Smooth muscle cell (in vitro differentiated cells): ENCODE measurements around the gene SLC5A2. TPM values are rescaled to one million over a fixed set of nuclear protein-coding genes. Genes with fewer than 3 reads are reported as not detected.
"Not testable (repeated sequence)": the region's sequence is repeated elsewhere in the genome, so short reads cannot be mapped to it uniquely, and the experiment has no call there.

Source experiments
- DNase-seq: peaks from one replicate; lab custom pipeline; 2025; ENCODE audit not compliant: unreplicated experiment; lab: John Stamatoyannopoulos, UW
- H2AFZ ChIP-seq: fragments of 200-600 bp; sonication (generic); 2 replicates; pipeline ENCODE4 v1.6.0; 2016; ENCODE audit warnings: antibody characterized with exemption, low read depth, mild to moderate bottlenecking
- H3F3A ChIP-seq: fragments of 200-600 bp; sonication (generic); 2 replicates; pipeline ENCODE4 v1.6.0; 2017; ENCODE audit warnings: antibody characterized with exemption, low read depth
- H3K27ac ChIP-seq: fragments of 200-600 bp; sonication (generic); 2 replicates; pipeline ENCODE4 v1.5.1; 2016; ENCODE audit warnings: low read depth, mild to moderate bottlenecking
- H3K27me3 ChIP-seq: fragments of 200-600 bp; sonication (generic); 2 replicates; pipeline ENCODE4 v1.6.1; 2016; ENCODE audit warnings: low read depth, mild to moderate bottlenecking
- H3K36me3 ChIP-seq: fragments of 200-600 bp; sonication (generic); 2 replicates; pipeline ENCODE4 v1.5.1; 2016; ENCODE audit warnings: low read depth
- H3K4me1 ChIP-seq: fragments of 200-600 bp; sonication (generic); 2 replicates; pipeline ENCODE4 v1.5.1; 2016; ENCODE audit warnings: low read depth
- H3K4me2 ChIP-seq: fragments of 200-600 bp; sonication (generic); 2 replicates; pipeline ENCODE4 v1.6.0; 2016; ENCODE audit warnings: mild to moderate bottlenecking
- H3K4me3 ChIP-seq: fragments of 200-600 bp; sonication (generic); 2 replicates; pipeline ENCODE4 v1.5.1; 2016; ENCODE audit warnings: mild to moderate bottlenecking
- H3K79me2 ChIP-seq: fragments of 200-600 bp; sonication (generic); 2 replicates; pipeline ENCODE4 v1.6.0; 2016; ENCODE audit warnings: low read depth, mild to moderate bottlenecking
- H3K9ac ChIP-seq: fragments of 200-600 bp; sonication (generic); 2 replicates; pipeline ENCODE4 v1.6.0; 2016; ENCODE audit warnings: low read depth
- H3K9me3 ChIP-seq: fragments of 200-600 bp; sonication (generic); replicated peaks from 2 replicates; pipeline ENCODE4 v1.5.1; 2016; ENCODE audit warnings: low read depth
- H4K20me1 ChIP-seq: fragments of 200-600 bp; sonication (generic); 2 replicates; pipeline ENCODE4 v1.6.0; 2016; ENCODE audit warnings: low read depth
- CTCF ChIP-seq: fragments of 200-600 bp; sonication (generic); IDR thresholded peaks from 2 replicates; pipeline ENCODE4 v1.5.1; 2017; ENCODE audit warnings: borderline replicate concordance, mild to moderate bottlenecking, antibody characterized with exemption; ENCODE audit not compliant: insufficient read depth, poor library complexity, severe bottlenecking
- WGBS: methylation state at CpG from one replicate; pipeline ENCODE4 v1.1.7; 2016; ENCODE audit warnings: low lambda C conversion rate; 5-methylcytosine and 5-hydroxymethylcytosine counted together
- polyA plus RNA-seq: library from polyadenylated mRNA; unstranded; fragments of >200 nt; fragmentation: Nextera tagmentation; extraction: Ambion mirVana; gene quantifications from 2 replicates; pipeline ENCODE4 v1.2.1, GENCODE V29; 2016
- total RNA-seq: library from RNA; depleted of rRNA; stranded (reverse); fragments of >200 nt; gene quantifications from 2 replicates; pipeline ENCODE4 v1.2.3, GENCODE V29; 2014

Gene SLC5A2
- total and polyA plus RNA-seq, 2 experiments from 2014 or later = 5.1 TPM; not detected in 1

GRCh38 chr16:31501966-31502348, 19.0 kb downstream of the SLC5A2 start:
- TF ChIP-seq CTCF = no peak
- Histone ChIP-seq H3F3A (no peaks in the 10 kb centered on the region), H3K9me3 (no peaks in the 10 kb centered on the region), H2AFZ (no peak overlapping the region), H3K27me3 (no peaks in the 10 kb centered on the region), H3K79me2 (peaks cover 3% of the 10 kb centered on the region), H3K9ac (no peak overlapping the region), H3K36me3 (no peaks in the 10 kb centered on the region), H3K4me1 (peaks cover 2% of the 10 kb centered on the region), H3K4me2 (no peak overlapping the region), H3K27ac (no peak overlapping the region), H3K4me3 (no peak overlapping the region), H4K20me1 (peaks cover 25% of the 10 kb centered on the region)
- no peak for DNase-seq
- 72% methylated on average over 4 of the region's 4 CpGs for WGBS

DNA sequence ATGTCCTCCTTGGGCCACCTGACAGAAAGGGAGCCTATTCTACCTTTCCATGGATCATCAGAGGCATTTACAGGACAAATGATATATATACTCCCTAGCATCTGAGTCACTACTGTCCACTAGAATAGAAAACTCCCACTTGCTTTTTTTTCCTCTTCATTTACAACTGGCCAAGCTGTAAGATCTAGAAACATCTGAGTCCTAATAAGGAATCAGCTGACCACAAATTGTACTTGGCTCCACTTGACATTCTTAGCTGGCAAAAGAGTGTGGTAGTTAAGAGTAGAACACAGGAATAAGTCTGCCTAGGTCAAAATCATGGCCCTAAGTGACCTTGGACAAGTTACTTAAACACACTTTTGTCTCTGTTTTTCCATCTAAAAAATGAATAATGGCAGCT, 20.1 kb downstream of the SLC5A2 start:
- Histone ChIP-seq H3K4me3 (no peak overlapping the region), H3K9me3 (no peaks in the 10 kb centered on the region), H4K20me1 (peaks cover 25% of the 10 kb centered on the region), H3K27ac (no peak overlapping the region), H3K79me2 (peaks cover 14% of the 10 kb centered on the region), H2AFZ (no peak overlapping the region), H3K9ac (no peak overlapping the region), H3F3A (no peaks in the 10 kb centered on the region), H3K4me1 (peaks cover 8% of the 10 kb centered on the region), H3K36me3 (no peaks in the 10 kb centered on the region), H3K27me3 (no peaks in the 10 kb centered on the region), H3K4me2 (no peak overlapping the region)
- no peak for DNase-seq
- TF ChIP-seq CTCF = no peak

- H2AFZ ChIP-seq, H3K9me3 ChIP-seq, DNase-seq, H3F3A ChIP-seq, H3K4me1 ChIP-seq, H3K4me3 ChIP-seq, H3K36me3 ChIP-seq, H3K9ac ChIP-seq, H3K27me3 ChIP-seq, H3K27ac ChIP-seq, H3K4me2 ChIP-seq: not testable (repeated sequence)
- peaks cover 25% of the 10 kb centered on the region for H4K20me1 ChIP-seq
- WGBS = 96% methylated on average over 8 of the region's 8 CpGs
- peaks cover 19% of the 10 kb centered on the region for H3K79me2 ChIP-seq
These were observed 20.6 kb downstream of the SLC5A2 start for GRCh38 chr16:31503555-31503954.

GRCh38 chr16:31504159-31504558, 21.2 kb downstream of the SLC5A2 start:
- no peak overlapping the region for H3K27ac ChIP-seq
- no peaks in the 10 kb centered on the region for H3K27me3 ChIP-seq
- no peak for DNase-seq
- no peak for TF ChIP-seq CTCF
- H2AFZ ChIP-seq = no peak overlapping the region
- 98% methylated on average over 8 of the region's 8 CpGs for WGBS
- no peak overlapping the region for H3K9ac ChIP-seq
- H4K20me1 ChIP-seq = peaks cover 25% of the 10 kb centered on the region
- no peaks in the 10 kb centered on the region for H3K9me3 ChIP-seq
- H3K4me2 ChIP-seq = no peak overlapping the region
- no peak overlapping the region for H3K4me3 ChIP-seq
- H3F3A ChIP-seq = no peaks in the 10 kb centered on the region
- H3K79me2 ChIP-seq = peaks cover 25% of the 10 kb centered on the region
- no peaks in the 10 kb centered on the region for H3K36me3 ChIP-seq
- H3K4me1 ChIP-seq = peaks cover 12% of the 10 kb centered on the region
